Measurements from ENCODE around the gene C19orf38.
"Not testable (repeated sequence)": the region's sequence is repeated elsewhere in the genome, so short reads cannot be mapped to it uniquely, and the experiment has no call there.

C19orf38 gene

GRCh38 chr19:10823690-10824089 is 24.5 kb upstream of the C19orf38 start:
- DNase-seq, result no peak

DNA sequence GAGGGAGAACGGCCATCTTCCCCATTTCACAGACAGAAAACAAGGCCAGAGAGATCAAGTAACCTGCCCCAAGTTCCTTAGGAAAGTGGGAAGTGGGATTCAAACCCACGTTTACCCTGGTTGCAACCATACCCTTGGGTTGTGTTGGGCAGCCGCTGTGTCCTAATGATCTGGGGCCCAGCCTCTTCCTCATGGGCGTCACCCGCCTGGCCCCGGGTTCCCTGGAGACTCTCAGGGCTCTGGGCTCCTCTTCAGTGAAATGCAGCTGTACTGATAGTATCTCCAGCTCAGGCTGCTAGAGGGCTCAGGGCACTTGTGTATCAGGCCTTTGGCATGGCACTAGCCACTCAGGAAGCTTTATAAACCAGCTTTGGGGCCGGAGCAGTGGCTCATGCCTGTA is 22.0 kb upstream of the C19orf38 start:
- no peak for DNase-seq

GRCh38 chr19:10826846-10827245 is 21.4 kb upstream of the C19orf38 start:
- no peak for DNase-seq

DNA sequence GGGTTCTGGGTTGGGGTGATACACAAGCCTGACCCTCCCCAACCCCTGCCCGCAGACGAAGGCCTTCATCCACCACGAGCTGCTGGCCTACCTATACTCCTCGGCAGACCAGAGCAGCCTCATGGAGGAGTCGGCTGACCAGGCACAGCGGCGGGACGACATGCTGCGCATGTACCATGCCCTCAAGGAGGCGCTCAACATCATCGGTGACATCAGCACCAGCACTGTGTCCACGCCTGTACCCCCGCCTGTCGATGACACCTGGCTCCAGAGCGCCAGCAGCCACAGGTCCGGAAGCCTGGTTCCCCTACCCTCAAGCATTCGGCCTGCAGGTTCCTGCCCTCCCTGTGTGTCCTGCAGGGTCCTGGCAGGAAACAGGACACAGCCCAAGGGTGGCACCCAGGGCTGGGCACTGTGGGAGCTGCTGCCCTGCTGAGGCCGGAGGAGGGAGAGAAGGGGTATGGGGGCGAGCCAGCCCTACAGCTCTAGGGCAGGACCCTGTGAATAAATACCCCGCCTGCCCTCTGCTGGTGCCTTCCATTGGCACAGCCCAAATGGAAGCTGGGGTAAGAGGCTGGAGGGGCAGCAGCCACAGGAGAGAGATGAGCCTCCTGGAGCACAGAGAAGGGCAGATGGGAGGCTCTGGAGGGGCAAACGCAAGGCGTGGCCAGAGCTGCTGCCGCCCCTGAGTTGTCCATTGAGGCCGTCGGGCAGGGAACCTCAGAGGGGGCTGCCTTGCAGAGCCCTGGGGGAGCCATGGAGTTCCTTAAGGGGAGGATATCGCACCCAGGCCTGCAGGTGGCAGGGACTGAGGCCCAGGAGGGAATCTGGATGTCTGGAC is 19.0 kb upstream of the C19orf38 start:
- no peak for DNase-seq

- DNase-seq, result no peak
Observed at GRCh38 chr19:10829967-10830366, 18.2 kb upstream of the C19orf38 start.

DNA sequence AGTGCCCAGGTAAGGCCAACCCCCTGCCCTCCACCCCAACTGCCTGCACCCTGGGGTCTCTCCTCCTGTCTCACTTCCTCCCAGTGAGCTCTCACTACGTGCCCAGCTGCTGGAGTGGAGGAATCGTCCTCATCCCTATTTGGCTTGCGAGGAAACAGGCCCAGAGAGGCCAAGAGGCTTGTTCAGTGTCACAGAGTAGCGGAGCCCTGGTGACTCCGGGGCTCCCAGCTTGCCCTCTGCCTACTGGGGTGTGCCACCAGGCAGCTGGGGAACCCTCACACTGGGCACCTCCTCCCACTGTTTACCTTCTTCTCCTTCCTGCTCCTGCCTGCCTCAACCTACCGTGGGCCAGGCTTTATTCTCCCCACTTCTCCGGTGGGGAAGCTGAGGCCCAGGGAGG is 17.8 kb upstream of the C19orf38 start:
- no peak for DNase-seq

DNA sequence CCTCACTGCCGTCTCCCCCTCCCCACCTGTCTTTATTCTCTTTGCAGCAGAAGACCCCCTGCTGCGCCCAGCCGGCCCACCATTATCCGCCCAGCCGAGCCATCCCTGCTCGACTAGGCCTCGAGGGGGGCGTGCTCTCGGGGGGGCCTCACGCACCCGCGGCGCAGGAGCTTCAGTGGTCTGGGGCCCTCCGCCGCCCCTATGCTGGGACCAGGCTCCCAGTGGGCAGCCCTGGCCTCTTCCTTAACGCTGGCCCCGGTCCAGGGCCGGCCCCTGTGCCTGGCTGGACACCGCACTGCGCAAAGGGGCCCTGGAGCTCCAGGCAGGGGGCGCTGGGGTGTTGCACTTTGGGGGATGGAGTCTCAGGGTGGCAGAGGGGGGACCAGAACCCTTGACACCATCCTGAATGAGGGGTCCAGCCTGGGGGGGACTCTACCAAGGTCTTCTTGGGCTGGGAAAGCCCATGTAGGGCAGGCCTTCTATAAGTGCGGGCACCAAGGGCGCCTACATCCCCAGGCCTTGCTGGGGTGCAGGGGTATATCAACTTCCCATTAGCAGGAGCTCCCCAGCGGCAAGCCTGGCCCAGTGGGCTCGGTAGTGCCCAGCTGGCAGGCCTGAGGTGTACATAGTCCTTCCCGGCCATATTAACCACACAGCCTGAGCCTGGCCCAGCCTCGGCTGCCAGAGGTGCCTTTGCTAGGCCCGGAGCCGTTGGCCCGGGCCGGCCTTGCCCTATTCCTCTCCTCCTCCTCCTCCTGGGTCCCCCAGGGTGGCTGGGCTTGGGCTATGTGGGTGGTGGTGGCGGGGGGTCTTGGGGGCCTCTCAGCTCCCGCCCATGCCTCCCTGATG is 17.1 kb upstream of the C19orf38 start:
- no peak for DNase-seq

DNA sequence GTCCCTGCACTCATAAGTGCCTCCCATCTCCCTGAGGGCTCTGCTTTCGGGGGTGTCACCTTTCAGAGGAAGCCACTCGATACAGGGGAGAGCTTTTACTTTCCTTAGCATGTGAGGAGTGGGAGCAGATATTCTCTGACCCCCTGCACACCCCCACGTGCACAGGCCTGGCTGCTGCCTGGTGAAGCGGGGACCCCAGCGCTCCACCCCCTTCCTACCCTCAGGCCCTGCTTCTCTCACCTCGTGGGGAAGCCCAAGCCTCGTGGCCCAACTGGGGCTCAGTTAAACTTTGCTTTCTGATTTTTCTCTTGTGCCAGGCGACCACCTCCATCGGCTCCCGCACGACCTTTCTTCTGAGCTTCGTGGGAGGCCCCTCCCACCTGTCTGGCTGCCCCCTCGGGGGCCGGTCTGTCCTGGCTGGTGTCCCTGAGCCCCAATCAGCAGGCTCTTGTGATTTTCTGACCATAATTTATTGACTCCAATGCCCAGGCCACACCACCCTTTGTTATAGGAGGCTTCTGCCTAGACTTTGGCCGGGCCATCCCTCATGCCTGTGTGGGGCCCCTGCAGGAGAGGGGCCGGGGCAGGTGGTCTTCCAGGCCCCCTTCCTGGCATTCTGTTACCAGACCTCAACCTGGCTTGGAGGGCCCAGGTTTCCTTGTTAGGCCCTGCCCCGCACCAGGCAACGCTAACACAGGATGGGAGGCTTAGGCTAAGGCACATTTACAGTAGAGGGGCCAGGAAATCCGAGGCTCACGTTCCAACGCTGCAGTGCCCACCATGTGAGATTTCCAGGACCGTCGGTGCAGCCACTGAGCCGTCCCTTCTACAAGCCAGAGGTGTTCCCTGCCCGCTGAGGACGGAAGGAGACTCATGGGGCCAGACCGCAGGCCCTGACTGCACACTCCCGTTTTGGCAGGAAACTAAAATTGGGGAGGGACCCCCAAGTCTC is 16.0 kb upstream of the C19orf38 start:
- no peak for DNase-seq

- no peak for DNase-seq
Observed at GRCh38 chr19:10832939-10833296, 15.3 kb upstream of the C19orf38 start.

GRCh38 chr19:10835089-10835753 is 13.0 kb upstream of the C19orf38 start:
- DNase-seq, result no peak

GRCh38 chr19:10835754-10836478 is 12.3 kb upstream of the C19orf38 start, which contains the start of gene TMED1:
Gene TMED1 (minus strand): TSS chr19:10836212. CDS start chr19:10836191, 21 bp downstream.
- DNase-seq, result peak; percentile 100

DNA sequence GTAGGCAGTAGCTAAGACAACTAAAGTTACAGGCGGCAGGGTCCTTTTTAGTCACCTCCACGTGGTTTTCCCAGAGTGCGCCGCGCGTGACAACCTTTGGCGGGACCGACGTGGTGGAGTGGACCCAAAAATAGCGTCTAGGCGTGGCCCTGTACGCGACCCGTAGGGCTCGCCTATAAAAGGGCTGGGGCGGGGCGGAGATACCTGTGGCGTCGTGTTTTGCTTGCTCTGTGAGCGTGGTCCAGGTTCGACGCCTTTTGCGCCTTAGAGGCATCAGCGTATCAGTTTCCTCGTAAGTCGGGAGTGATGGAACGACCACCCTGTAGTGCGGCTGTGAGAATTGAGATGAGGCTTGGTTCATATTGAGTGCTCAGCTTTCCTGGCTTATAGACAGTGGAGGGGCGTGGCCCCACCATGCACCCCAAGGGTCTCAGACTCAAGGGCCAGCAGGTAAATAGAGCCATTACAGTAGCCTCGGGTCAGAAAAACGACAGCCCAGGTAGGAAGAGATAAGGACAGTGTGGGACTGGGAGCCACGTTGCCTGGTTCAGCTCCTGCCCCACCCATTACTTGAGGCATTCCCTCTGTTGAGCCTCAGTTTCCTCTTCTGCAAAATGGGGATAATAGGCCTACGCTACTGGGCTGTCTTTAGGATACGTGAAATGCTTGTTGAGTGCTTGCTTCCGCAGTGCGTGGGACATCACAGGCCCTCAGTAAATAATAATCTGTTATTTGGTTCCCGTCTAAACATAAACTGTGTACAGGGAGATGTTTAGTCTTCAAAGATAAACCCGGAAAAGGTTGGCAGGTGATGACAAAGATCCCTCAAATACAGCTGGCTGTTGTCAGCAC is 11.5 kb upstream of the C19orf38 start:
- DNase-seq, result peak; percentile 90

DNA sequence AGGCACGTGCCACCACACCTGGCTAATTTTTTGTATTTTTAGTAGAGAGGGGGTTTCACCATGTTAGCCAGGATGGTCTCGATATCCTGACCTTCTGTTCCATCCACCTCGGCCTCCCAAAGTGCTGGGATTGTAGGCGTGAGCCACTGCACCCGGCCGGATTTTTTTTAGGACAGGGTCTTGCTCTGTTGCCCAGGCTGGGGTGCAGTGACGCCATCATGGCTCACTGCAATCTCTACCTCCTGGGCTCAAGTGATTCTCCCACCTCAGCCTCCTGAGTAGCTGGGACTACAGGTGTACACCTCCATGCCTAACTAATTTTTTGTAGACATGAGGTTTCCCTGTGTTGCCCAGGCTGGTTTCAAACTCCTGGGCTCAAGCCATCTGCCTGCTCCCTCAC is 10.6 kb upstream of the C19orf38 start:
- not testable (repeated sequence) for DNase-seq

DNA sequence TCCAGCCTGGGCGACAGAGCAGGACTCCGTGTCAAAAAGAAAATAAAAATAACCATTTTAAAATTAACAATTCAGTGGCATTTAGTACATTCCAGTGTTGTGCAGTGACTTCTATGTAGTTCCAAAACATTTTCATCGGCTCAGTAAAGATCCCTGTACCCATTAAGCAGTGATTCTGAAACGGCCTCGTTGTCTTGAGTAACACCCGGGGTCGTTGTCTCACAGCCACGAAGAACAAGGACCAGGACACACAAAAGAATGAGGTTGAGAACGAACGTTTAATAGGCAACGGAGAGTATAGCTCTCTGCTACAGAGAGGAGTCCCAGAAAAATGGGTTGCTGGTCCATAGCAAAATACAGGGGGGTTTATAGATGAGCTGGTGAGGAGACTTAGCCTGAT is 9.8 kb upstream of the C19orf38 start:
- no peak for DNase-seq

DNA sequence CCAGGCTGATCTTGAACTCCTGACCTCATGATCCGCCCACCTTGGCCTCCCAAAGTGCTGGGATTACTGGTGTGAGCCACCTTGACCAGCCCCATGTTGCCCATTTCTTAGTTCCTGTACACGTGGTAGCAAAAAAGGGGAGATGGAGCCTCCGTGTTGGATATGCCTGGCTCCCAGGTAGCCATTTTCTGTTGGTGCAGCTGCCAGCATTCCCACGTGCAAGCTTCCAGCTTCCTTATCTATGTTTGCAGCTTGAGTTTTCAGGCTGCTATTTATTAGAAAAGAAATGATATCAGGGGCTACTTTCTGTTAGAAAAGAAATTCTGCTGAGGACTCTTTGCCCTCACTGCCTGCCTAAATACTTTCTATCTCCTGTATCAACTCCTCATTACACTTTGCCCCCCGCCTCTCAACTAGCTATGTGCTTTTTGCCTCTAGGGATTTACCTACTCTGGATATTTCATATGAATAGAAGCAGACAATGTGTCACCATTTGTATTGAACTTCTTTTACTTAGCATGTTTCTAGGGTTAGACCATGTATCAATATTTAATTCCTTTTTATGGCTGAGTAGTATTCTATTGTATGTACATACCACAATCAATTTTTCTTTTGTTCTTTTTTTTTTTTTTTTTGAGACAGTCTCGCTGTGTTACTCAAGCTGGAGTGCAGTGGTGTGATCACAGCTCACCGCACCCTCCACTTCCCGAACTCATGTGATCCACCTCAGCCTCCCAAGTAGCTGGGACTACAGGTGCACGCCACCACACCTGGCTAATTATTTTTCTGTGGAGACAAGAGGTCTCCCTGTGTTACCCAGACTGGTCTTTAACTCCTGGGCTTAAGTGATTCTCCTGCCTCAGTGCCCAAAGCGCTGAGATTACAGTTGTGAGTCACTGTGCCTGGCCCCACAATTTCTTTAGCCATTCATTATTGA is 8.8 kb upstream of the C19orf38 start:
- DNase-seq, result no peak

DNA sequence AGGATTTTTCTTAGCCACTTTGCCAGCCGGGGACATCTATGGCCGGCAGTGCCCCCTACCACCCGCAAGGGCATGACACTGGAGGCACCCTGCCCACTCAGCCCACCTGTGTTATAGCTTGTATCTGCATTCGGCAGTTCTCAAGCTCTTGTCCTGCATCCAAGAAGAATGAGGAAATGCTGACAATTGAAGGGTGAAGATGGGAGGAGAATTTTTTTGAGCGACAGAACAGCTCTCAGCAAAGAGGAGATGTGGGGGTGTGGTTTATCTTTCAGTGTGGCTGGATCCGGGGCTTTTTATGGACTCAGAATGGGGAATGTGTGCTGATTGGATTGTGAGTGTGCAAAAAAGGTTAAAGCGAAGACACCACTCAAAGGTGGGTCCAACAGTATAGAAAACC is 5.4 kb upstream of the C19orf38 start:
- DNase-seq, result no peak

DNA sequence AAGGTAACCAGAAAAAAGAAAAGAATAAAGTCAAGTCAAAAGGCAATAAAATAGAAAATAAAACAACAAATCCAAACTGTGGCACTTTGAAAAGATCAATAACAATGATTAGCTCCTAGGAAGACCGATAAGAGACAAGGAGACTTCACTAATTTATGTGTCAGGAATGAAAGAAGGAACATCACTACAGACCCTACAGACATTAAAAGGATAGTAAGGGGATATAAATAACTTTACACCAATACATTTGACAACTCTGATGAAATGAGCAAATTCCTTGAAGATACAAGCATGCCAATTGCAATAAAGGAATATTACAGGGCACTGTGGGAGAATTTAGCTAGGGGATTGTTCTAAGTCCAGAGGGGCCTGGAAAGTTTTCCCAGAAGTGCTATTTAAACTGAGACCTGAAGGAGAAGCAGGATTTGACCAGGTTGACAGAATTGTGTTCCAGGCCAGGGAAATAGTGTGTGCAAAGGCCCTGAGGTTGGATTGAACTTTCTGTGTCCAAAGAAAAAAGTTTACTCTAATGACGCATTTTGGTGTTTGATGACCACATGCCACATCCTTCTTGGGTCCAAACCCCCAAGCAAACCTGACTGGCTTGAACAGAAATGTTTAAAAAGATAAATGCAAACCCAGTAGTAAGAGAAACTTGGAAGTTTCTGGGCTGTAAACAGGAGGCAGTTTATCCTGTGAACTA is 1.6 kb upstream of the C19orf38 start:
- DNase-seq, result no peak

DNA sequence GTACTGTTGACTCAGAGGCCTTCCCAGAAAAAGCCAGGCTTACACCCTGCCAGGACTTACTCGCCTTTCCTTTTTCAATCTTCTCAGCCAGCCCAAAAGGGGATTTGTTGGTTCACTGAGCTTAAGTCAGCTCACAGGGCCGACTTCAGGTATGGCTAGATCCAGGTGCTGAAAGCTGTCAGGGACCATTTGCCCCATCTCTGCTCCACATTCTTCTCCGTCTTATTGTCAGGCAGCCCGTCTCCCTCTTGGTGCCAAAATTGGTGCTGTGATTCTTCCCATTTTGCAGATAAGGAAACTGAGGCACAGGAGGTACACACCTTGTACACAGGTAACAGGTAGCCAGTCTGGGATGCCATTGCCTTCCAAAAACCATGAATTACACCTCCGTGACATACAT is 2.4 kb downstream of the C19orf38 start:
- no peak for DNase-seq

Measured in fibroblast of skin of right biceps (primary cell).